K562 (cell line): ENCODE measurements around the gene SIRT2. TPM values are rescaled to one million over a fixed set of nuclear protein-coding genes. Genes with fewer than 3 reads are reported as not detected.

Experiments
- ARID2 ChIP-seq: fragments of 450-650 bp; IDR thresholded peaks from 2 replicates; pipeline ENCODE4 v1.6.1; 2017; ENCODE audit warnings: antibody characterized with exemption, mild to moderate bottlenecking
- BMI1 ChIP-seq: fragments of 150-350 bp; IDR thresholded peaks from 2 replicates; pipeline ENCODE4 v1.6.1; 2014; ENCODE audit warnings: low read length
- CHCHD3 ChIP-seq: fragments of 250-450 bp; sonication (Bioruptor Pico); IDR thresholded peaks from 2 replicates; pipeline ENCODE4 v2.1.2; 2022; ENCODE audit warnings: mild to moderate bottlenecking
- CREB1 ChIP-seq, 2 experiments: sonication (generic) in 1 of 2; formaldehyde crosslinking in 1 of 2; IDR thresholded peaks; 2 replicates each; pipeline versions ENCODE4 v1.6.1 to v1.8.0; 2012 to 2022; ENCODE audit warnings: inconsistent platforms in 1 of 2, mild to moderate bottlenecking in 1 of 2, missing genetic modification reagents in 1 of 2, moderate library complexity in 1 of 2
- EHMT2 ChIP-seq: fragments of 450-650 bp; IDR thresholded peaks from 2 replicates; pipeline ENCODE4 v1.6.1; 2018; ENCODE audit warnings: antibody characterized with exemption
- FOXM1 ChIP-seq, 2 experiments: fragments of 450-650 bp in 1 of 2; sonication (generic) in 1 of 2; formaldehyde crosslinking in 1 of 2; IDR thresholded peaks; 2 replicates each; pipeline versions ENCODE4 v1.6.1 to v1.9.0; 2017 to 2022; ENCODE audit warnings: low read depth in 2 of 2, mild to moderate bottlenecking in 2 of 2, missing genetic modification reagents in 1 of 2, moderate library complexity in 1 of 2
- HNRNPLL ChIP-seq: fragments of 200-400 bp; formaldehyde crosslinking; IDR thresholded peaks from 2 replicates; pipeline ENCODE4 v1.6.1; 2017; ENCODE audit warnings: low read length, low read depth, mild to moderate bottlenecking; ENCODE audit not compliant: poor library complexity, severe bottlenecking
- HOMEZ ChIP-seq: fragments of 250-450 bp; sonication (Bioruptor Pico); IDR thresholded peaks from 2 replicates; pipeline ENCODE4 v1.4.0; 2020; ENCODE audit warnings: mild to moderate bottlenecking, moderate library complexity
- IFI16 ChIP-seq: fragments of 250-450 bp; sonication (Bioruptor Pico); IDR thresholded peaks from 2 replicates; pipeline ENCODE4 v2.1.2; 2022; ENCODE audit warnings: mild to moderate bottlenecking, inconsistent platforms
- MAFK ChIP-seq: IDR thresholded peaks from 2 replicates; pipeline ENCODE4 v1.6.1; 2011; ENCODE audit warnings: low read length, improper control_type of control experiment
- MEF2D ChIP-seq: conservative IDR thresholded peaks from 2 replicates; pipeline ENCODE4 v1.6.1; 2016; ENCODE audit warnings: low read depth, missing genetic modification characterization, missing compliant biosample characterization
- NFXL1 ChIP-seq: fragments of 450-650 bp; formaldehyde crosslinking; IDR thresholded peaks from 2 replicates; pipeline ENCODE4 v1.4.0; 2021; ENCODE audit warnings: mild to moderate bottlenecking
- NR4A1 ChIP-seq, 2 experiments: fragments of 250-450 bp in 1 of 2; fragments of 450-650 bp in 1 of 2; sonication (Bioruptor Pico) in 1 of 2; IDR thresholded peaks; 2 replicates each; pipeline versions ENCODE4 v1.4.0 to v1.6.1; 2016 to 2020; ENCODE audit warnings: mild to moderate bottlenecking in 2 of 2, missing compliant biosample characterization in 1 of 2, missing genetic modification characterization in 1 of 2, moderate library complexity in 1 of 2
- POLR2A ChIP-seq: fragments of 450-650 bp; conservative IDR thresholded peaks from 2 replicates; pipeline ENCODE4 v1.6.1; 2016
- PRPF4 ChIP-seq: fragments of 200-400 bp; formaldehyde crosslinking; IDR thresholded peaks from one replicate; pipeline ENCODE4 v1.6.1; 2017; ENCODE audit warnings: low read length, low read depth, mild to moderate bottlenecking; ENCODE audit not compliant: insufficient read depth, poor library complexity, severe bottlenecking
- PURB ChIP-seq: sonication (generic); formaldehyde crosslinking; IDR thresholded peaks from 2 replicates; pipeline ENCODE4 v1.9.0; 2021; ENCODE audit warnings: low read depth, mild to moderate bottlenecking, missing genetic modification reagents
- SETDB1 ChIP-seq: IDR thresholded peaks from one replicate; pipeline ENCODE4 v1.6.1; 2012; ENCODE audit warnings: low read length, control low read depth, inconsistent platforms
- SMARCB1 ChIP-seq: IDR thresholded peaks from 2 replicates; pipeline ENCODE4 v1.6.1; 2011; ENCODE audit warnings: improper control_type of control experiment, low read depth; ENCODE audit not compliant: insufficient read length
- SRSF3 ChIP-seq: fragments of 200-400 bp; formaldehyde crosslinking; IDR thresholded peaks from 2 replicates; pipeline ENCODE4 v1.6.1; 2016; ENCODE audit warnings: mild to moderate bottlenecking, low read length, moderate library complexity; ENCODE audit not compliant: insufficient read depth
- TRIM24 ChIP-seq, 2 experiments: fragments of 450-650 bp; IDR thresholded peaks; 2 replicates each; pipeline ENCODE4 v1.6.1; 2016
- ZBTB26 ChIP-seq: fragments of 450-650 bp; formaldehyde crosslinking; IDR thresholded peaks from 2 replicates; pipeline ENCODE4 v1.4.0; 2022; ENCODE audit warnings: missing genetic modification characterization
- ZC3H8 ChIP-seq: fragments of 450-650 bp; IDR thresholded peaks from 2 replicates; pipeline ENCODE4 v1.6.1; 2017
- ZNF146 ChIP-seq: IDR thresholded peaks from one replicate; pipeline ENCODE4 v1.6.1; 2018; ENCODE audit warnings: missing compliant biosample characterization; ENCODE audit not compliant: unreplicated experiment
- ZNF347 ChIP-seq: fragments of 450-650 bp; formaldehyde crosslinking; IDR thresholded peaks from 2 replicates; pipeline ENCODE4 v1.4.0; 2020; ENCODE audit warnings: low read depth, mild to moderate bottlenecking, moderate library complexity
- polyA plus RNA-seq, 8 experiments: library from polyadenylated mRNA; depleted of rRNA in 4 of 8; stranded (reverse) in 5 of 8; unstranded in 3 of 8; fragments of >200 nt; fragmentation: Nextera tagmentation in 2 of 8; fragmentation: Illumina TruSeq in 1 of 8; extraction: Ambion mirVana in 2 of 8; extraction: Trizol in 1 of 8; gene quantifications; 2 replicates each; pipeline versions ENCODE4 v1.2.1 to v1.2.3, GENCODE V29; 2011 to 2014; ENCODE audit warnings: inconsistent platforms in 1 of 8, missing spikeins in 1 of 8
- total RNA-seq, 7 experiments: library from RNA; depleted of rRNA in 6 of 7; stranded (reverse); fragments of >200 nt in 6 of 7; fragmentation: Illumina TruSeq in 2 of 7; extraction: Trizol in 2 of 7; gene quantifications; 2 replicates each; pipeline versions ENCODE4 v1.2.1 to v1.2.3, GENCODE V29; 2011 to 2021; ENCODE audit warnings: low replicate concordance in 1 of 7
- TF ChIP-seq, protein P1 (sequence below): sonication (generic); formaldehyde crosslinking; IDR thresholded peaks from 2 replicates; pipeline ENCODE4 v1.4.0; 2020; ENCODE audit warnings: mild to moderate bottlenecking, missing genetic modification reagents

SIRT2 gene
- total and polyA plus RNA-seq, 9 of the 15 experiments (the other 6 are each of a cell fraction or from before 2014, with no cell fraction given): 2.3 to 35.2 (median 22.9) TPM

- TF ChIP-seq NR4A1 (CRISPR knock-in tag; IDR thresholded peaks at IDR 0.05) (no peak), NR4A1 (tag; IDR thresholded peaks at IDR 0.05) (no peak), POLR2A (peak; percentile 51), BMI1 (no peak), NFXL1 (CRISPR knock-in tag) (no peak), CHCHD3 (no peak), ZNF146 (no peak), PURB (CRISPR knock-in tag) (no peak), ZC3H8 (no peak), MAFK (no peak), EHMT2 (0 out of 2 replicates have a peak, but pooled peaks have one; percentile 16), TRIM24 (IDR thresholded peaks at IDR 0.05) (peak in 1 of 2 experiments; percentile 43; a peak in 1 of 4 replicates), ARID2 (no peak), CREB1 (IDR thresholded peaks at IDR 0.05) (no peak), CREB1 (CRISPR knock-in tag; IDR thresholded peaks at IDR 0.05) (no peak), SRSF3 (no peak), PRPF4 (no peak), HNRNPLL (no peak), ZNF347 (CRISPR knock-in tag) (no peak), ZBTB26 (CRISPR knock-in tag) (peak; percentile 3; the same call in 1 of the 2 replicates), SETDB1 (no peak), MEF2D (no peak), IFI16 (CRISPR knock-in tag) (no peak), SMARCB1 (no peak), FOXM1 (IDR thresholded peaks at IDR 0.05; ENCODE audit: low read depth) (no peak), FOXM1 (CRISPR knock-in tag; IDR thresholded peaks at IDR 0.05; ENCODE audit: low read depth) (no peak), HOMEZ (no peak)
- TF ChIP-seq, protein P1, sequence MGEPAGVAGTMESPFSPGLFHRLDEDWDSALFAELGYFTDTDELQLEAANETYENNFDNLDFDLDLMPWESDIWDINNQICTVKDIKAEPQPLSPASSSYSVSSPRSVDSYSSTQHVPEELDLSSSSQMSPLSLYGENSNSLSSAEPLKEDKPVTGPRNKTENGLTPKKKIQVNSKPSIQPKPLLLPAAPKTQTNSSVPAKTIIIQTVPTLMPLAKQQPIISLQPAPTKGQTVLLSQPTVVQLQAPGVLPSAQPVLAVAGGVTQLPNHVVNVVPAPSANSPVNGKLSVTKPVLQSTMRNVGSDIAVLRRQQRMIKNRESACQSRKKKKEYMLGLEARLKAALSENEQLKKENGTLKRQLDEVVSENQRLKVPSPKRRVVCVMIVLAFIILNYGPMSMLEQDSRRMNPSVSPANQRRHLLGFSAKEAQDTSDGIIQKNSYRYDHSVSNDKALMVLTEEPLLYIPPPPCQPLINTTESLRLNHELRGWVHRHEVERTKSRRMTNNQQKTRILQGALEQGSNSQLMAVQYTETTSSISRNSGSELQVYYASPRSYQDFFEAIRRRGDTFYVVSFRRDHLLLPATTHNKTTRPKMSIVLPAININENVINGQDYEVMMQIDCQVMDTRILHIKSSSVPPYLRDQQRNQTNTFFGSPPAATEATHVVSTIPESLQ (CRISPR knock-in tag): no peak
Observed at GRCh38 chr19:38920602-38921419, 21.4 kb upstream of the SIRT2 start (continued).
